HG02852 (cell line): Measurements from ENCODE around the gene NAALADL2.
"Not testable (repeated sequence)": the region's sequence is repeated elsewhere in the genome, so short reads cannot be mapped to it uniquely, and the experiment has no call there.

Experiments used
- ATAC-seq: cut with Tn5 transposase; IDR thresholded peaks from one replicate; pipeline ENCODE4 v1.9.1; 2021; ENCODE audit warnings: mild to moderate bottlenecking, moderate library complexity; ENCODE audit not compliant: unreplicated experiment

NAALADL2 gene

DNA sequence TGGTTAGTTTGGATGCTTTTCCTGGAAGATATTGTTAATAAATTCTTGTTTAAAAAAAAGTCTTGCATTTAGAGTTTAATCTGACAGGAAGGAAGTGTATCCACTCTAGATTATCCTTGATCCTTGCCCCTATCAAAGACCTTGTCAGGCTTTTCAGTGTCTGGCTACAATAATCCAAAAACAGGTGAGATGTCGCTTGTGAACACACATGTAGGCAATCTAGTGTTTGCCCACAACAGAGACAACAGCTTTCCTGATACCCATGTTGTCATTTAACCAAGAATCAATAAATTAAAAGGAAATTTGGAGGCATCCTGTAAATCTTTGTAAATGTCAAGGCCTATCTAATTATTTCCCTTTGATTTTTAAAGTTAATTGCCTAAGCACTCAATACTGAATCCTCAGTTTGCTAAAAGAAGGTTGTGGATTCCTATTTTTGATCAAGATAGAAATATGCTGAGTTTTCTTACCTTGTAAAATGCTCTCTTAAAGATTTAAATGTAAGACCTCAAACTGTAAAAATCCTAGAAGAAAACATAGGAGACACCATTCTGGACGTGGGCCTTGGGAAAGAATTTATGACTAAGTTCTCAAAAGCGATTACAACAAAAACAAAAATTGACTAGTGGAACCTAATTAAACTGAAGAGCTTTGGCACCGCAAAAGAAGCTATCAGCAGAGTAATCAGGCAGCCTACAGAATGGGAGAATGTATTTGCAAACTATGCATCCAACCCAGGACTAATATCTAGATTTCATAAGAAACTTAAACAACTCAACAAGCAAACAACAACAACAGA is 207.7 kb downstream of the NAALADL2 start:
- ATAC-seq: no peak

DNA sequence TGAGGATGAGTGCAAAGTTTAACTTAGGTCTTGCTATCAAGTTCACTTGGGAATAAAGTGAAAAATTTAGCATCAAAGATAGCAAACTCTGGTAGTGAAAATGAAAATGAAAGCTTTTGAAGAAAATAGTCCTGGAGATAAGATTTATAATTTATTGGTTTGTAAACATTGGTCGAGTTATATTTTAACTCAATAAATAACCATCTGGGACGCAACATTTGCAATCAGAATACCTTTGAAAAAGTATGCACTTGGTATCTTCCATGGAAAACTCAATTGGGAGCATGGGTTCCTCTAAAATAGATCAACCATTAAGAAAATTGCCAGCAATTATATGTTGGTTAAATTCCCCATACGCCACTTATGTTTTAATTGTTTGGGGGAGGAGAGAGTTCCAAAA is 209.5 kb downstream of the NAALADL2 start:
- ATAC-seq: no peak

DNA sequence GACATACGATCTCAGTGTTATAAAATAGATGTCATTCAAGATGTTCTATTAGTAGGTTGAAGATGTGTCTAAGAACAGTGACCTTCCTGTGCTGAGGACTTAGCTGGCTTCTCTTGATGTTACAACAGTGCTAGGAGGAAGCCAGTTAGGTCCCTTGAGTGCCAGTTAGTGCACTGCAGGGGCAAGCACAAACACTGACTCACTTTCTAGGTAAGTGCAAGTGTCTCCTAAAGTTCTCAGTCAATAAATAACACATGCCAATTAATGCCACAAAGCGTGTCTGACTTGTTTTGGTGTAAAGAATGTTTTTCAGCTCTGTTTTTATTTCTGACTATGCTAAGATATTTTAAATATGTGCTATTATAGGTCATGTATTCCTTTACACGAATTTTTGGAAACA is 211.8 kb downstream of the NAALADL2 start:
- no peak for ATAC-seq

DNA sequence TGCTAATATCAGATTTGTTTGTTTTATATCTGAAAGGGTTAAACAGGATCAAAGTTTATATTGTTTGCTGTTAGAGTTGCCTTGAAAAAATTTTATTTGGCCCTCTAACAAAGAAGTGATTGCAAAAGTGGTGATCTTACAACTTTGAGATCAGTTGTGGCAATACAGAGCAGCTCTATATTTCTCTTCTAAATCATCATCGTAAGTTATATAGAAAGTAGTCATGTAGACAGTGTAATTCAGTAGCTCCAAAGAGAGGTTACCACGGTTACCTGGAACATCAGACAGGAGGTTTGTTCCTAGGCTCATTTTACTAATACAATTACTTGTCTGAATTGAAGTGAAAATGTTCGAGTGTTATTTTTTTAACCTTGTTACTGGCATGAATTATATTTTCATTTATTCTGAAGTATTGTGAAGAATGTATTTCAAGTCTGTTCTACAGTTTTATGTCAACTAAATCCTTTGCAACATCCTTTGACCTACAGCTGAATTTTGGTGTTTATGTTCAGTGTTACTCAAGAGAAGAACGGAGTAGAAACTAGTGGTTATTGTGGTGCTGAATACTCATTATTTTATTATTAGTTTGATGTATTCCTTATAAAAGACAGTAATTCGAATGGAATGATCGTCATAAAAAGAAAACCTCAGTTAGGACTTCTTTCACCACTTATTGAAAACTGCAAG is 214.2 kb downstream of the NAALADL2 start:
- ATAC-seq: no peak

DNA sequence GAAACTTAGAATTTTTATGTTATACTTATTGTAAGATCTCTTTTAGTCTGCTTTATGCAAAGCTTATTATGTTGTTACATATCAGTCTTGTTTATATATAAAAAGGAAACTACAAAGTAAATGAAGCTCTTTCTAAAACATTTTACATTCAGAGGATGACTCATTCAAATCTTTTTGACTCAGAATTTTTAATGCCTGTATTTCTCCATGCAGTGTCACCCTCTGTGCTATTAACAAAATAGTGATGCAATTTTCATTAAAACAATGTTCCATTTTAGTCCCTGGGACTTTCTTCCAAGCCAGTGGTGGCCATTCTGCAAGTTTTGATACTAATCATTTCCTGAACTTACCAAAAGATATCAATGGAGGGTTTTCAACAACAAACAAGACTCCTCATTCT is 216.1 kb downstream of the NAALADL2 start:
- no peak for ATAC-seq

DNA sequence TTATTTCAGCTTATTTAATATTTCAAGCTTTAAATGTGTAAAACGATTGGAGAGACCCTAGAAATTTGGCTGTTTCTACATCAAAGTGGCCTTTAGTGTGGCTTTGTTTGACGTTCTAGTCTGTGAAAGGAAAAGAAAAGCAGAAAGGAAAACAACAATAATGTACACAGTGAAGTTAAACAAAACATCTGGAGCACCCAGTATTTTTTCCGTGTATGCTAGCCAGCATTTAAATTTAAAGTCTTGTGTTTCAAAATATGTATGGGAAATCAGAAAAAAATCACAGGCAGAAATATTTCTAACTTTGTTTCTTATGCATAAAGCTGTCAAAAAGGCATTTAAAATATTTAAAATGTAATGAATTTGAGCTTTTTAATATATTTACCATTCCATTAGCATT is 218.1 kb downstream of the NAALADL2 start:
- ATAC-seq: no peak

DNA sequence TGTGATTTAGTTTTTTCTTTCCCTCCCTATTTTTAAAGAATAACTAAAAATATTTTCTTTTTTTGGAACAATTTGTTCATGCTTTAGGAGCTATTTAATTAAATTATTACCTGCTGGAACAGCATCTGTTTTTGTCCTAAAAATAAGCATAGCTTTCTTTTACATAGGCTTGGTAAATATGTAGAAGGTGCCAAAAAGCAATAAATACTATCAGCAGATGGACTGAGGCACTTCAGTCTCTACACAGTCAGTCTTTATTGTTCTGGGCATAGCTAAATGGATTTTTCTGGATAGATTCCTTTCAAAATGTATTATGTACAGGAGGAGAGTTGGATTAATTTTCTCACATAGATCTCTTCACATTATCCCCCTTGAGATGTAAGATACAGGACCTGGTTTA is 223.5 kb downstream of the NAALADL2 start:
- ATAC-seq: no peak

DNA sequence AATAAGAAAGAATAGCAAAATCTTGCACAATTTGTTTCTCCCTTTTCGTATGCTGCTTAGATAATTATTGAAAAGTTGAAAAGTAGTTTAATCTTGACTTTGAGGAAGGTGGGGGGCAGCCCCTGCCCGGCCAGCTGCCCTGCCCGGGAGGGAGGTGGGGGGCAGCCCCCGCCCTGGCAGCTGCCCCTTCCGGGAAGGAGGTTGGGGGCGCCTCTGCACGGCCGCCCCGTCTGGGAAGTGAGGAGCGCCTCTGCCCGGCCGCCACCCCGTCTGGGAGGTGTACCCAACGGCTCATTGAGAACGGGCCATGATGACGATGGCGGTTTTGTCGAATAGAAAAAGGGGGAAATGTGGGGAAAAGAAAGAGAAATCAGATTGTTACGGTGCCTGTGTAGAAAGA is 228.0 kb downstream of the NAALADL2 start:
- not testable (repeated sequence) for ATAC-seq

DNA sequence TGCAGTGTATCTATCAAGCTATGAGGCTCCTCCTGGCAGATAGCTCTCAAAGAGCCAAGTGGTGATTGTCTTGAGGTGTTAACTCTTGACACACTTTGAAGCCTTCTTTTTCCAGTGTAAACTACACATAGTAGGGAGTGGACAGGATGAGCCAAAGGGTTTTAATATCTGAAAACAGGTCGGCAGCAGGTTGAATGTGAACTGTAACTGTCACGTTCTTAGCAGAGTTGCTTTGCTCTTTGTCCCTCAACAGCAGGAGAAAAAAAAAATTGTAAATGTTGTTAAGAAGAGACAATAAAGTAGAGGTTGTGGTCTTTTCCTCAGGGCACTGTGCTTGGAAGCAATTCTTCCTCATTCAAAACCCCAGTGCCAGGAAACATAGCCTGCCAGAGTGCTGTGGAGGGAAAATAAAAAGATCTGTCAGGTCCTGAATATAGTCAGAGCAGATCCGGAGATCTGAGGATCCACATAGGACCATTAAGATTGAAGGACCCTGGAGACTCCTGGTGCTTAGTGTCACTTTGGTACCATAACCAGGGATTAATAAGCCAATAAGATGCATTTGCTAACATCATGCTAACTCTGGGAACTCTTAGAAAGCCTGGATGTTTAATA is 229.7 kb downstream of the NAALADL2 start:
- ATAC-seq: no peak

DNA sequence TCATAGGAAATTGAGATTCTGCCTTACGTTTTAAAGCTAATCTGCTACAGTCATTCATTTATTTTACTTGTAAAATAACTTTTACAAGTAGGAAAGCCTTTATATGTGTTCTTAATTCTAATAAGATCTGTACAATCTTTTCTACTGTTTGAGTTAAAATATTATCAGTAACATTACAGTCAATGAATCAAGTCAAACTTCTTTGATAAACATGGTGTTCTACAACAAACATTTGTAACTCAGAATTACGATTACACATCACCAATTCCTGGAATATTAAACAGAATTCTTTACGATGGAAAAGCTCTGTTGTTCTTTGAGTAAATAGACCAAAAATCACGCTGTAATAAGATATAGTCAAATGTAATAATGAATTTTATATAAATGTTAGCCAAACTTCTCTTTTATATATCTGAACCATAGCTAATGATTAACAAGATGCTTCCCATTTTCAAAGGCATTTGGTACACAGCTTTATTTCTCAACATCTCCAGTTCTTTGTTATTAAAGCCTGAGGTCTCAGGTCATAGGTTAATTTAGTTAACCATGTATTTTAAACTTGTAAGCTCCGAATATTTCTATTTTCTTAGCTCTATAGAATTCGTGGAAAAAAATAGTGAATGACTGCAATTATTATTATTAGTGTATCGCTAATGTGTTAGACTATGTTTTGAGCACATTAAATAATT is 232.4 kb downstream of the NAALADL2 start:
- ATAC-seq: no peak

DNA sequence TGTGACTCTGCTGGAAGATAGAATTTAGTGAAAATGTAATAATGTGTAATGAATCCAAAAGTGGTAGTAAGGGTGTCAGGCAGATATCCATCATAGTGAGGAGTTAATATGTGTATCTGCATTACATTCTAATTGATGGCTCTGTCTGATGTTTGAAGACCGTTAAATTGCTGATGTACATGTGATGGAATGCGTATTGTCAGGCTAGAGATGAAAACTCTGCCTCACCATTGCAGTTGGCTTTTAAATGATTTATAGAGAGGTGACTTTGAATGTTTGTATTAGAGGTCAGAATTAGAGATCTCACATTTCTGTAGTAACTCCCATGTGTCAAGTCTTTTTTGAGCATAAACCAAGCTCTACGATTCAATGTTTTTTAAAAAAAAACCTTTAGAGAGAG is 234.6 kb downstream of the NAALADL2 start:
- no peak for ATAC-seq

DNA sequence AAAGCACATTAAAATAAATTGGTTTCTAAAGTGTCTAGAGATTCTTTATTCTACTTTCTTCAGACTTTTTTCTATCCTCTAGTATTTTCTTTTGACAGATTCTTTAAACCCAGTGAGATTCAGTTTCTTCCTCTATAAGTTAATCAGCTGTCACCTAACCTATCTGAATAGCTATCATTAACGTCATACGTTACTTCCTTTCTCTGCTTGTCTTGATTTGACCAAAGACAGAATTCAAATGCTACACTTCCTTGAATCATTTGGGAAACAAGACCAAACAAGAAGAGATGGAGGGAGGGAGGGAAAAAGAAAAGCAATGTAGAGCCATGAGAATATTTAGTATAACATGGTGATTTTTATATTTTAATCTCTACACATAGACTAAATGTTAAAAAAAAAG is 235.2 kb downstream of the NAALADL2 start:
- no peak for ATAC-seq

DNA sequence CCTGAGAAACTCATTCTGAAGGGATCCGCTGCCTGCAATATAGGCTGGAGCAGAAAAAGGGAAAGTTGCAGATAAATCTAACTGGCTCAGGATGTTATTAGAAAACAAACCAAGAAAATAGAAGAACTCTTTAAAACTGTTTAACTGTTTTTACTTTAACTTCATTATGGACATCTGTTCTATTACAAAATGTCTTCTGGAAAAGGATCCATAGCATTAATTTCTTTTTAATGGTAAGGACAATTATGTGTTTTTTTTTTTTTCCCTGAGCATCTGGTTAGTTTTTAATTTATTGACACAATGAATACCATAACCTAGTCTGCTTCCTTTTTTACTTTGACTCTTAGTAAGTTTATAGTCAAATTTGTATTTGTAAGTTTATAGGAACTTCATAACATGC is 239.5 kb downstream of the NAALADL2 start:
- no peak for ATAC-seq

DNA sequence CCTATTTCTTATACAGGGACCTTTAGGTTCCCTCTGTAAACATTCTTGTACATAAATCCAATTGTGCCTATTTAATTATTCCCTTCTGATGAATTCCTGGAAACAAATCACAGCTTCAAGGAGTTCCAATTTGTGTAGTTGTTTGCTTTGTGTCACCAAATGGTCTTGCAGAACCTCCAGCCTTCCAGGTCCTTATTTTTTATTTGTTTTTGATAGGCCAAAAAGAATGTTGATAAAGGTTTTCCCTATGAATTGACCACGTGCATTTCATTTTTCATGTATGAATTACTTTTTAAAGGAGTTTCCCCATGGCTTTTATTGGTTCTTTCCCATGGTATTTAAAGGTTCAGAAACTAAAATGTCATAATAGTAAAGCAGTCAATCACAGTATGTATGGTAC is 243.0 kb downstream of the NAALADL2 start:
- ATAC-seq: no peak

DNA sequence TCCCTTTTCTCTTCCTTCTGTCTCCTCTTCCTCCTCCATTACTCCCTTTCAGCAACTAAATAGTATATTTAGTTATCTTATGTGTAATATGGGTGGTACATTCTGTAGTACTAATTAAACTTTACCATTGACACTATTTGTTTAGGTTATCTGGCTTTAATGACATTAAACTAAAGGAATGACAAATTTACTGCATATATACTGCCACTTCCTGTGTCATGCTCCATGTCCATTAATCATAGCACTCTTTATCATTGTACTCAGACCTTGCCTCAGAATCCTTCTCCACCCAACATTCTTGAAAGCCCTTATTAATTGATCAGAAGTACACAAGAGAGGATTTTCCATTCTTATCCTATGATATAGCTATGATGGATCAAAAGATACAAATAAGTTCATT is 244.2 kb downstream of the NAALADL2 start:
- no peak for ATAC-seq

DNA sequence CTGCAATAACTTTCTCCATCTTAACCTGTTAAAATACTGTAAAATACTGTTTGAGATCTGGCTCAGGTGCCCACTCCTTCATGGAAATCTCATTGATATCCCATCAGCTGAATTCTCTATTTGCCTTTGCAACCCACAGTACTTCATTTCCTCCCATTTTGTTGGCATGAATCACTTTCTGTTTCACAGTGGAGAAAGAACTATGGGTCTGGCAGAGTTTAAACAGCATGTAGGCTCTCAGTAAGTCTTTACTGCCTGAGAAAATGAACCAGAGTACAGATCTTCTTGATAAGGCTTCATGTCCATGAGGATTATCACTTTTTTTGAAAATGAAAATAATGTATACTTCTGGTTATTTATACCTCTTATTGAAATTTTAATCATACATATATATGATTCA is 245.9 kb downstream of the NAALADL2 start:
- ATAC-seq: no peak

DNA sequence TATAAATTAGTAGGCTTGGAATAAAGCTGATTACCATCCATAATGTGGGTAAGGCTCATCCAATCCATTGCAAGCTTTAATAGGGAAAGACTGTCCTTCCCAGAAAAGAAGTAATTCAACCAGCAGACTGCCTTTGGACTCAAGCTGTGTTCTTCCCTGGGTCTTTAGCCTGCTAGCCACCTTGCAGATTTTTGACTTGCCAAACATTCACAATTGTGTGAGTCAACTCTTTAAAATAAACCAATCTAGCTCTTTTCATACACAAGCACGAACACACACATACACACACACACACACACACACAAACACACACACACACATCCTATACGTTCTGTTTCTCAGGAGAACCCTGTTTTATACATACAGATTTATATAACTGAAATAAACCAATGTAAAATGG is 248.1 kb downstream of the NAALADL2 start:
- ATAC-seq: no peak

DNA sequence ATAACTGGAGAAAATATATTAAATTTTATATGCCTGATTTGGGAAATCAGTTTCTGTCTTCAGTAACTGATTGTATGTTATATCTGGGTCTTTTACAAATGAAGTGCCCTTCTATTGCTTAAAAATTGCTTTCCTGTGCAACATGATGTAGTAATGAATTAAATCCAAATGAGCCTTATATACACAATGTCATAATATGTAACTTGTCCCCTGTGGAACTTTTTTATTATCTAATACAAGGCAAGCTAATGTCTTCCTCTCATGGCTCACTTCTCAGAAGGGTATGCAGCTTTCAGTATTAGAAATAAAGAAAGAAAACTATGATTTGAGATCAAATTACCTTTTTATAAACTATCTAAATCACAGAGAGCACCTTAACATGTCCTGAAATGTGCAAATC is 248.9 kb downstream of the NAALADL2 start:
- no peak for ATAC-seq

DNA sequence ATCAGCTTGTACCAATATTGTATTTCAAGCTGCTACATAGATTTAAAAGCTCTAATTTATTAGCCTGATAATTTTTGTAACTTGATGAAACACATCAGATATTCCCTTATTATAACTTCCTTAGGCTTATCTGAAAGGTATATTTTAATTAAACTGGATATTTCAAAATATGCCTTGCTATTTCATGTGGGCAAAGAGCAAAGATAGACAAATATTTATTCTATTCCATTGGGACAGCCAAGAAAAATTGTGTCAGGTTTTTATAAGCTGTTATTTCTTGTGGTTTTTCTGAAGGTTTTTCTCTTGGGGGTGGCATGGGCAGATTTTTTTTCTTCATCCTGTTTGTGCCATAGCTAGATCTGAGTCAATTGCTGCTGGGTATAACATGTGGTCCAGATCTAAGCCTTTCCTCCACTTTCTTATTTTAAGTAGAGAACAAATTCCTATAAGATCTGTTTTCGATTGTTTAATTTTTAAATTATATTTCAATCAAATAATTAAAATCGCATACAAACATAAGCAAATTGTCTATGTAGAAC is 249.5 kb downstream of the NAALADL2 start:
- ATAC-seq: no peak

DNA sequence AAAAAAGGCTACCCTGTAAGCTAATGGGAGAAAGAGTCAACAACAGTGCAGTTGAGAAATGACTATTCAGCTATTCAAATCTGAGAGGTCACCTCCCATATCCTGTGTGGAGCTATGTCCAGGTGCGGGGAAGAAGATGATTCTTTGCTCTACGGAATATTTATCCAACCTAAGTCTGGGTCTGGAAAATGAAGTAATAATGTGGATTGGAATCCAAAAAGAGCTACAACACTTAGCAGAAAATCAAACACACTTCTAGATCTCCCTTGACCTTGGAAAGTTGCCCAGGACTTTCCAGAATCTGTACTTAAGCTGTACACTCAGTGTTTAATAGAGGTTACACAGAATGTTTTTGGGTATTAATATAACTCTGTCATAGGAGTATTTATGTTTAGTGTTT is 251.9 kb downstream of the NAALADL2 start:
- ATAC-seq: no peak

DNA sequence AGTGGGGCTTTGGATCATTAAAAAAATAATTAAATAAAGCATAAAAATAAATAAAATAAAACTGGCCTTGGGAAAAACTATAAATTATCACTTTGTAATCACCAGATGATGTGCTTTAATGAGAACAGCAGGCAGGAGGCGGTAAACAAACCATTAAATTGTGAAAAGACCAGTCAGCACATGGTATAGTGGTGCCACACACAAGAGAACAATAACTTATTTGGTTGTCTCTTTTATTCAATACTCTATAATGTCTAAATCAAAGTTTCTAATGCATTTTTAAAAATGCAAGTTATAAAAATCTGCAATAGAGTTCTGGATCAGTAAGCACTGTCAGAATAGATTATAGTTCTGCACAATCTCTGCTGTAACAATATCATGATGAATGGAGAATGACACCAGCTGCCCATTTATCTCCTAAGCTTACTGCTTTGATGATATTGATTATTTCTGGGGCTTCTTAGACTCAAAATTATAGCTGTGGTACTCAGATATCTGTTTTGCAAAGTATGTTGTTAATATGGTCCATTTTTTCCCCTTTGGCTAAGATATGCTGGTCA is 259.3 kb downstream of the NAALADL2 start:
- ATAC-seq: no peak
